OCI-LY1 (cell line): ENCODE measurements around the gene PCBP1.

Source experiments
- H2AFZ ChIP-seq: fragments of 200-600 bp; sonication (generic), shearing (Covaris generic); 2 replicates; pipeline ENCODE4 v1.6.0; 2014; ENCODE audit warnings: antibody characterized with exemption, mild to moderate bottlenecking, low read length
- H3F3A ChIP-seq: fragments of 200-600 bp; sonication (generic), shearing (Covaris generic); 2 replicates; pipeline ENCODE4 v1.6.0; 2014; ENCODE audit warnings: mild to moderate bottlenecking, antibody characterized with exemption, low read length, moderate library complexity; ENCODE audit not compliant: insufficient read depth
- H3K27ac ChIP-seq: fragments of 200-600 bp; sonication (generic); 2 replicates; pipeline ENCODE4 v1.5.1; 2014; ENCODE audit warnings: low read length, mixed run types, mild to moderate bottlenecking, low read depth; ENCODE audit not compliant: poor library complexity, severe bottlenecking
- H3K27me3 ChIP-seq: fragments of 200-600 bp; sonication (generic); 2 replicates; pipeline ENCODE4 v1.6.0; 2014; ENCODE audit warnings: antibody characterized with exemption, mild to moderate bottlenecking, low read length, moderate library complexity; ENCODE audit not compliant: insufficient read depth
- H3K36me3 ChIP-seq: fragments of 200-600 bp; sonication (generic); 2 replicates; pipeline ENCODE4 v1.6.1; 2014; ENCODE audit warnings: mild to moderate bottlenecking, antibody characterized with exemption, low read length, moderate library complexity, mixed read lengths; ENCODE audit not compliant: insufficient read depth
- H3K4me1 ChIP-seq: fragments of 200-600 bp; sonication (generic); 2 replicates; pipeline ENCODE4 v1.5.1; 2014; ENCODE audit warnings: mild to moderate bottlenecking, low read length, moderate library complexity; ENCODE audit not compliant: insufficient read depth, severe bottlenecking
- H3K4me2 ChIP-seq: fragments of 200-600 bp; sonication (generic), shearing (Covaris generic); 2 replicates; pipeline ENCODE4 v1.6.1; 2014; ENCODE audit warnings: low read length
- H3K4me3 ChIP-seq: fragments of 200-600 bp; sonication (generic); 2 replicates; pipeline ENCODE4 v1.5.1; 2014; ENCODE audit warnings: low read length, low read depth, mild to moderate bottlenecking, mixed read lengths; ENCODE audit not compliant: poor library complexity, severe bottlenecking
- H3K79me2 ChIP-seq: fragments of 200-600 bp; shearing (Covaris generic); 2 replicates; pipeline ENCODE4 v1.6.1; 2016; ENCODE audit warnings: mixed run types, low read length, mixed read lengths; ENCODE audit not compliant: insufficient read depth
- H3K9ac ChIP-seq: fragments of 200-600 bp; sonication (generic), shearing (Covaris generic); 2 replicates; pipeline ENCODE4 v1.6.1; 2014; ENCODE audit warnings: mild to moderate bottlenecking, low read length, mixed read lengths
- H3K9me2 ChIP-seq: fragments of 200-600 bp; sonication (generic), shearing (Covaris generic); 2 replicates; pipeline ENCODE4 v1.6.1; 2014; ENCODE audit warnings: low read depth, mild to moderate bottlenecking, low read length, mixed read lengths
- H3K9me3 ChIP-seq: fragments of 200-600 bp; shearing (Covaris generic); 2 replicates; pipeline ENCODE4 v1.6.1; 2014; ENCODE audit warnings: low read length, mixed read lengths
- H4K20me1 ChIP-seq: fragments of 200-600 bp; sonication (generic), shearing (Covaris generic); 2 replicates; pipeline ENCODE4 v1.6.0; 2016; ENCODE audit warnings: mild to moderate bottlenecking, low read length; ENCODE audit not compliant: insufficient read depth
- EZH2 ChIP-seq: fragments of 200-600 bp; sonication (generic), shearing (Covaris generic); IDR thresholded peaks from 2 replicates; pipeline ENCODE4 v1.8.0; 2017; ENCODE audit warnings: borderline replicate concordance, mixed run types, mild to moderate bottlenecking, antibody characterized with exemption, low read length, moderate library complexity, mixed read lengths
- TF ChIP-seq, protein P1 (sequence below): fragments of 200-600 bp; sonication (generic), shearing (Covaris generic); IDR thresholded peaks from 2 replicates; pipeline ENCODE4 v1.5.1; 2017; ENCODE audit warnings: mild to moderate bottlenecking, antibody characterized with exemption, low read length, moderate library complexity, mixed read lengths

PCBP1 gene

DNA sequence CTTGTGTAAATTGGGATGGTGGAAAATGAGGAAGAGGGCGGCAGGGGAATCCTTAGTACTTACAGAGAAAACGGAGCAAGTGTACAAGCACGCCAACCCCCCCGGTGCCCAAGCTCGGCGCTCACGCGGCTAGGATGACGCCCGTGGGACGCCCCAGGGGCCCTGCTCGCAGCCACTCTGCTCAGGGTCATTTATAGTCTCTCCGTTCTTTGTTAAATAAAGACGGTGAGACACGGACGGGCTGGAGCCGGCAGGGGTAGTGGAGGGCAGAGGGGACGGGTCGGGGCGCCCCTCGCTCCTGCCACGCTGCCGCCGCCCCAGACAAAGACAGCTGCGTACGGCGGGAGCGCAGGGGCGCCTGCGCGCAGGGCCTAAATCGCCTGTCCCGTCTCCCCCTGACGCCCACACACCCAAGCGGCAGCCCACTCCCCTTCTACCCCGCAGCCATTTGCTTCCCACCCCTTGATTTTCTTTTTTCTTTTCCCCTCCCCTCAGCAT, 37.8 kb downstream of the PCBP1 start:
- no peaks in the 10 kb centered on the region for H3K79me2 ChIP-seq
- H3F3A ChIP-seq: peaks cover 18% of the 10 kb centered on the region
- TF ChIP-seq, protein P1, sequence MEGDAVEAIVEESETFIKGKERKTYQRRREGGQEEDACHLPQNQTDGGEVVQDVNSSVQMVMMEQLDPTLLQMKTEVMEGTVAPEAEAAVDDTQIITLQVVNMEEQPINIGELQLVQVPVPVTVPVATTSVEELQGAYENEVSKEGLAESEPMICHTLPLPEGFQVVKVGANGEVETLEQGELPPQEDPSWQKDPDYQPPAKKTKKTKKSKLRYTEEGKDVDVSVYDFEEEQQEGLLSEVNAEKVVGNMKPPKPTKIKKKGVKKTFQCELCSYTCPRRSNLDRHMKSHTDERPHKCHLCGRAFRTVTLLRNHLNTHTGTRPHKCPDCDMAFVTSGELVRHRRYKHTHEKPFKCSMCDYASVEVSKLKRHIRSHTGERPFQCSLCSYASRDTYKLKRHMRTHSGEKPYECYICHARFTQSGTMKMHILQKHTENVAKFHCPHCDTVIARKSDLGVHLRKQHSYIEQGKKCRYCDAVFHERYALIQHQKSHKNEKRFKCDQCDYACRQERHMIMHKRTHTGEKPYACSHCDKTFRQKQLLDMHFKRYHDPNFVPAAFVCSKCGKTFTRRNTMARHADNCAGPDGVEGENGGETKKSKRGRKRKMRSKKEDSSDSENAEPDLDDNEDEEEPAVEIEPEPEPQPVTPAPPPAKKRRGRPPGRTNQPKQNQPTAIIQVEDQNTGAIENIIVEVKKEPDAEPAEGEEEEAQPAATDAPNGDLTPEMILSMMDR: no peak
- TF ChIP-seq EZH2: no peak
- peaks cover 87% of the 10 kb centered on the region for H3K4me1 ChIP-seq
- peak overlapping the region; percentile 97 for H3K27ac ChIP-seq
- H4K20me1 ChIP-seq: no peaks in the 10 kb centered on the region
- no peak overlapping the region for H2AFZ ChIP-seq
- no peaks in the 10 kb centered on the region for H3K9me3 ChIP-seq
- H3K9ac ChIP-seq: peak overlapping the region; percentile 83
- no peaks in the 10 kb centered on the region for H3K27me3 ChIP-seq
- H3K4me3 ChIP-seq: peak overlapping the region; percentile 70
- H3K36me3 ChIP-seq: no peaks in the 10 kb centered on the region
- peak overlapping the region; percentile 95 for H3K4me2 ChIP-seq
- no peaks in the 10 kb centered on the region for H3K9me2 ChIP-seq

DNA sequence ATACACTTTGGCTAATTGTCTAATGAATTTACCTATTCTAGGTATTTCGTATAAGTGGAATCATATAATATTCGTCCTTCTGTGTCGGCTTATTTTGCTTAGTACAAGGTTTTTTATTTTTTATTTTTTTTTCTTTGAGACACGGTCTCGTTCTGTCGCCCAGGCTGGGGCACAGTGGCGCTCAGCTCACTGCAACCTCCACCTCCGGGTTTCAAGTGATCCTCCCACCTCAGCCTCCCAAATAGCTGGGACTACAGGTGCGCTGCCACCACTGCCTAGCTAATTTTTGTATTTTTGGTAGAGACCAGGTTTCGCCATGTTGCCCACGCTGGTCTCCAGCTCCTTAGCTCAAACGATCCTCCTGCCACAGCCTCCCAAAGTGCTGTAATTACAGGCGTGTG, 38.2 kb downstream of the PCBP1 start:
- Histone ChIP-seq H4K20me1 (no peaks in the 10 kb centered on the region), H3K4me2 (peak overlapping the region; percentile 95), H3K4me1 (peaks cover 83% of the 10 kb centered on the region), H3K9ac (peak overlapping the region; percentile 83), H2AFZ (no peak overlapping the region), H3K27ac (peak overlapping the region; percentile 97), H3K36me3 (no peaks in the 10 kb centered on the region), H3F3A (peaks cover 18% of the 10 kb centered on the region), H3K9me2 (no peaks in the 10 kb centered on the region), H3K27me3 (no peaks in the 10 kb centered on the region), H3K79me2 (no peaks in the 10 kb centered on the region), H3K9me3 (no peaks in the 10 kb centered on the region), H3K4me3 (peak overlapping the region; percentile 70)
- TF ChIP-seq, protein P1: no peak
- no peak for TF ChIP-seq EZH2

DNA sequence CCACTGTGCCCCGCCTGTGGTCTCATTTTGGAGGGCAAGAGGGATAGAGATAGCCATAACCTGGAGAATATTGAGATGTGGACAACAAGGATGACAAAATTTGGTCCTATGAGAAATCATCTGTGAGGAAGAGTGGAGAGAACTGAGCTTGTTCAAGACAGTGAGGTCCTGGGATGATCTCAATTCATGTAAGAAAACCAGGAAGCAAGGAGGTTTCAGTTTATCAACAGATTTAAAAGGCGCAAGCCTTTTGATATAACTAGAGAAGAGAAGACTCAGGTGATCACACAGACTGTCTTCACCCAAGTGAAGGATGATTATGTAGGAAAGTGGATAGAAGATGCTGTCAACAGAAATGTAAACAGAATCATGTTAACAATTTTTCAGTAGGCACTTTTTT, 39.1 kb downstream of the PCBP1 start:
- Histone ChIP-seq H3K9me3 (no peaks in the 10 kb centered on the region), H3K4me1 (peaks cover 84% of the 10 kb centered on the region), H3K79me2 (no peaks in the 10 kb centered on the region), H3F3A (peaks cover 18% of the 10 kb centered on the region), H3K9me2 (no peaks in the 10 kb centered on the region), H3K4me2 (peak overlapping the region; percentile 8; the same call in 1 of the 2 replicates), H4K20me1 (no peaks in the 10 kb centered on the region), H3K4me3 (no peak overlapping the region), H2AFZ (no peak overlapping the region), H3K9ac (peak overlapping the region; percentile 4; the same call in 1 of the 2 replicates), H3K27ac (peak overlapping the region; percentile 97), H3K36me3 (no peaks in the 10 kb centered on the region), H3K27me3 (no peaks in the 10 kb centered on the region)
- TF ChIP-seq, protein P1: no peak
- no peak for TF ChIP-seq EZH2
